Right lobe of liver (tissue), 4 donors: ENCODE measurements around the gene TSNAXIP1.

Source experiments
- CTCF ChIP-seq, 4 donors: fragments of 200-600 bp in 3 of 4; fragments of 450-650 bp in 1 of 4; IDR thresholded peaks; one replicate each; pipeline versions ENCODE4 v1.5.1 to v1.8.0; 2016 to 2022; ENCODE audit warnings: antibody characterized with exemption in 4 of 4, mild to moderate bottlenecking in 2 of 4
- POLR2A ChIP-seq: fragments of 450-650 bp; IDR thresholded peaks from one replicate; pipeline ENCODE4 v1.6.1; 2017; ENCODE audit warnings: antibody characterized with exemption, mild to moderate bottlenecking
- donor health status: DM: no; HTN: no; CAD: no.
- donor health status: DM: no; HTN: no; CAD: no.
- donor health status: DM: no; HTN: yes; CAD: no.

GRCh38 chr16:67846063-67846319 lies 39.3 kb downstream of the TSNAXIP1 start:
- TF ChIP-seq POLR2A (no peak), CTCF (IDR thresholded peaks at IDR 0.05) (no peak)
